ENCODE data around the gene LRRC36.

DNA sequence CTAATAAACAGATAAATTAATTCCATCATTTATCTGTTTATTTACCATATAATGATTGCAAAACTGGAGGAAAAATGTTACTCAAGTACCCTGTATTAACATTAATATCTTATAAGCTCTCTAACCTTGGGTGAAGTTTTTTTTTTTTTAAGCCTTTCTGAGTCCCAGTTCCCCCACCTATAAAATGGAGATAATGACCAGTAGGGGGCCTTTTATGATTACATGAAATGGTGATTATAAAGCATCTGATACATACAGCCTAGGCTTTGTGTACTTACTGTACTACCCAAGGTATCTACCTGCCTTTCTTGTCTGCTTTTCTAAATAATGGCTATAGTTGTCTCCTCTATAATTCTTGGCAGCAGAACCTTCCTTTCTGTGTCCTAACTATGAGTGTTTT, 22.6 kb downstream of the LRRC36 start:
- TF ChIP-seq, protein P1, sequence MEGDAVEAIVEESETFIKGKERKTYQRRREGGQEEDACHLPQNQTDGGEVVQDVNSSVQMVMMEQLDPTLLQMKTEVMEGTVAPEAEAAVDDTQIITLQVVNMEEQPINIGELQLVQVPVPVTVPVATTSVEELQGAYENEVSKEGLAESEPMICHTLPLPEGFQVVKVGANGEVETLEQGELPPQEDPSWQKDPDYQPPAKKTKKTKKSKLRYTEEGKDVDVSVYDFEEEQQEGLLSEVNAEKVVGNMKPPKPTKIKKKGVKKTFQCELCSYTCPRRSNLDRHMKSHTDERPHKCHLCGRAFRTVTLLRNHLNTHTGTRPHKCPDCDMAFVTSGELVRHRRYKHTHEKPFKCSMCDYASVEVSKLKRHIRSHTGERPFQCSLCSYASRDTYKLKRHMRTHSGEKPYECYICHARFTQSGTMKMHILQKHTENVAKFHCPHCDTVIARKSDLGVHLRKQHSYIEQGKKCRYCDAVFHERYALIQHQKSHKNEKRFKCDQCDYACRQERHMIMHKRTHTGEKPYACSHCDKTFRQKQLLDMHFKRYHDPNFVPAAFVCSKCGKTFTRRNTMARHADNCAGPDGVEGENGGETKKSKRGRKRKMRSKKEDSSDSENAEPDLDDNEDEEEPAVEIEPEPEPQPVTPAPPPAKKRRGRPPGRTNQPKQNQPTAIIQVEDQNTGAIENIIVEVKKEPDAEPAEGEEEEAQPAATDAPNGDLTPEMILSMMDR (conservative IDR thresholded peaks at IDR 0.05; ENCODE audit: low read length), result peak; percentile 73
- TF ChIP-seq EZH2phosphoT487 (IDR thresholded peaks at IDR 0.05; ENCODE audit: borderline replicate concordance), result no peak

All from Loucy (cell line).